HCT116 (cell line): ENCODE results near the gene IREB2. TPM values are rescaled to one million over a fixed set of nuclear protein-coding genes. Genes with fewer than 3 reads are reported as not detected.

Source experiments
- ATAC-seq: fragments of 200-7000 bp; cut with Tn5 transposase; 2 replicates; pipeline ENCODE4 v1.9.1; 2020; ENCODE audit warnings: mild to moderate bottlenecking, moderate library complexity
- BruUV-seq: library from RNA; stranded (reverse); fragments of 400-500 nt; replicated peaks from 2 replicates; lab custom pipeline; 2021; lab: Mats Ljungman, UMichigan
- CTCF ChIA-PET: fragments of 300-600 bp; sonication (Branson Sonifier 250); formaldehyde crosslinking; loops from one replicate; lab custom pipeline; 2021; ENCODE audit warnings: antibody characterized with exemption; lab: Charles Lee
- POLR2A ChIA-PET: fragments of 300-600, 350-600 bp; sonication (Branson Sonifier 250); formaldehyde crosslinking; loops from one replicate; lab custom pipeline; 2021; ENCODE audit warnings: antibody characterized with exemption; lab: Charles Lee
- RAD21 ChIA-PET, 2 experiments: fragments of 300-600 bp; sonication (Branson Sonifier 250); formaldehyde crosslinking; loops; one replicate each; lab custom pipeline; 2023; ENCODE audit warnings: low total read pairs in 2 of 2; ENCODE audit not compliant: uncharacterized antibody in 2 of 2, unreplicated experiment in 2 of 2, low non-redundant PET in 1 of 2; lab: Charles Lee
- DNase-seq: peaks from one replicate; pipeline ENCODE4 v3.0.0-alpha.2; 2010; ENCODE audit warnings: low read depth, low spot score
- H2AFZ ChIP-seq: fragments of 200-600 bp; shearing (Covaris generic), sonication (generic); 2 replicates; pipeline ENCODE4 v1.6.1; 2017; ENCODE audit warnings: low read depth, mixed run types, mixed read lengths, antibody characterized with exemption, low read length; ENCODE audit not compliant: poor library complexity, severe bottlenecking
- H3K27ac ChIP-seq: 2 replicates; pipeline ENCODE4 v1.5.1; 2012; ENCODE audit warnings: low read depth, low read length
- H3K27me3 ChIP-seq: fragments of 200-600 bp; sonication (generic); 2 replicates; pipeline ENCODE4 v1.6.1; 2016; ENCODE audit warnings: mixed run types, low read length, mixed read lengths; ENCODE audit not compliant: insufficient read depth
- H3K36me3 ChIP-seq, 2 experiments: fragments of 200-500 bp in 1 of 2; fragments of 200-600 bp in 1 of 2; sonication (Bioruptor generic) in 1 of 2; sonication (generic) in 1 of 2; 2 replicates each; pipeline versions ENCODE4 v1.5.1 to v1.6.1; 2014 to 2016; ENCODE audit warnings: low read length in 2 of 2, inconsistent platforms in 1 of 2, mixed read lengths in 1 of 2, mixed run types in 1 of 2; ENCODE audit not compliant: insufficient read depth in 2 of 2, control insufficient read depth in 1 of 2
- H3K4me1 ChIP-seq, 2 experiments: fragments of 200-600 bp in 1 of 2; sonication (generic) in 1 of 2; 2 replicates each; pipeline versions ENCODE4 v1.5.1 to v1.6.1; 2012 to 2017; ENCODE audit warnings: low read length in 2 of 2, inconsistent platforms in 1 of 2, mild to moderate bottlenecking in 1 of 2, mixed read lengths in 1 of 2, mixed run types in 1 of 2, moderate library complexity in 1 of 2; ENCODE audit not compliant: insufficient read depth in 2 of 2, control insufficient read depth in 1 of 2
- H3K4me2 ChIP-seq: fragments of 200-600 bp; sonication (generic); 2 replicates; pipeline ENCODE4 v1.6.1; 2017; ENCODE audit warnings: mixed run types, low read length, mixed read lengths
- H3K4me3 ChIP-seq, 2 experiments: fragments of 200-600 bp in 1 of 2; sonication (generic) in 1 of 2; replicated peaks in 1 of 2; 2 replicates each; pipeline ENCODE4 v1.5.1; 2011 to 2016; ENCODE audit warnings: low read length in 2 of 2, control low read depth in 1 of 2, low read depth in 1 of 2, mild to moderate bottlenecking in 1 of 2, mixed read lengths in 1 of 2, mixed run types in 1 of 2
- H3K79me2 ChIP-seq: fragments of 200-600 bp; sonication (generic); 2 replicates; pipeline ENCODE4 v1.6.1; 2017; ENCODE audit warnings: mild to moderate bottlenecking, mixed run types, low read length, moderate library complexity, mixed read lengths; ENCODE audit not compliant: insufficient read depth
- H3K9ac ChIP-seq: fragments of 200-600 bp; sonication (generic); 2 replicates; pipeline ENCODE4 v1.6.1; 2016; ENCODE audit warnings: low read length, mixed read lengths
- H3K9me2 ChIP-seq: fragments of 200-600 bp; sonication (generic), shearing (Covaris generic); 2 replicates; pipeline ENCODE4 v1.6.1; 2017; ENCODE audit warnings: mixed run types, mild to moderate bottlenecking, moderate library complexity; ENCODE audit not compliant: insufficient read depth
- H3K9me3 ChIP-seq, 2 experiments: fragments of 200-500 bp in 1 of 2; fragments of 200-600 bp in 1 of 2; sonication (Bioruptor generic) in 1 of 2; sonication (generic) in 1 of 2; 2 replicates each; pipeline ENCODE4 v1.6.1; 2014 to 2017; ENCODE audit warnings: low read length in 2 of 2, mixed read lengths in 2 of 2, inconsistent platforms in 1 of 2, low read depth in 1 of 2, mild to moderate bottlenecking in 1 of 2, mixed run types in 1 of 2, moderate library complexity in 1 of 2; ENCODE audit not compliant: control insufficient read depth in 1 of 2, insufficient read depth in 1 of 2
- H4K20me1 ChIP-seq: fragments of 200-600 bp; sonication (generic), shearing (Covaris generic); 2 replicates; pipeline ENCODE4 v1.6.1; 2017; ENCODE audit warnings: mixed run types, mild to moderate bottlenecking, moderate library complexity; ENCODE audit not compliant: insufficient read depth
- ATF3 ChIP-seq: IDR thresholded peaks from 2 replicates; pipeline ENCODE4 v1.6.1; 2012
- CEBPB ChIP-seq: IDR thresholded peaks from 2 replicates; pipeline ENCODE4 v1.6.1; 2012; ENCODE audit warnings: low read depth
- CTCF ChIP-seq, 3 experiments: fragments of 200-600 bp in 1 of 3; sonication (generic) in 1 of 3; IDR thresholded peaks in 2 of 3; conservative IDR thresholded peaks in 1 of 3; 2 replicates each; pipeline ENCODE4 v1.5.1; 2012 to 2017; ENCODE audit warnings: low read depth in 2 of 3, low read length in 2 of 3, antibody characterized with exemption in 1 of 3, borderline replicate concordance in 1 of 3, control low read depth in 1 of 3, mild to moderate bottlenecking in 1 of 3, mixed read lengths in 1 of 3, mixed run types in 1 of 3, moderate library complexity in 1 of 3; ENCODE audit not compliant: insufficient read depth in 1 of 3
- FOSL1 ChIP-seq: IDR thresholded peaks from 2 replicates; pipeline ENCODE4 v1.6.1; 2012; ENCODE audit warnings: low read depth
- POLR2A ChIP-seq: IDR thresholded peaks from 2 replicates; pipeline ENCODE4 v1.7.0; 2011; ENCODE audit warnings: borderline replicate concordance; ENCODE audit not compliant: insufficient read depth, insufficient read length; ENCODE audit errors: extremely low read depth
- RAD21 ChIP-seq: IDR thresholded peaks from 2 replicates; pipeline ENCODE4 v1.6.1; 2012; ENCODE audit warnings: low read depth, mild to moderate bottlenecking
- SIN3A ChIP-seq: IDR thresholded peaks from 2 replicates; pipeline ENCODE4 v1.6.1; 2012; ENCODE audit warnings: low read depth
- YY1 ChIP-seq: IDR thresholded peaks from 2 replicates; pipeline ENCODE4 v1.6.1; 2011; ENCODE audit warnings: low read length, low read depth, moderate library complexity, mild to moderate bottlenecking; ENCODE audit not compliant: insufficient replicate concordance; ENCODE audit errors: extremely low read depth
- ZFX ChIP-seq: fragments of 450-650 bp; IDR thresholded peaks from 2 replicates; pipeline ENCODE4 v1.6.1; 2017
- intact Hi-C: fragments of 100-400 bp; cut with micrococcal nuclease; formaldehyde crosslinking; loops from 2 replicates; pipeline ENCODE4 v1.10.0; 2022
- total RNA-seq: library from RNA; stranded (reverse); gene quantifications from one replicate; pipeline ENCODE4 v1.2.1, GENCODE V29; 2021; ENCODE audit not compliant: unreplicated experiment

Gene IREB2
- total RNA-seq, 1 experiment from 2014 or later = 57.6 TPM

DNA sequence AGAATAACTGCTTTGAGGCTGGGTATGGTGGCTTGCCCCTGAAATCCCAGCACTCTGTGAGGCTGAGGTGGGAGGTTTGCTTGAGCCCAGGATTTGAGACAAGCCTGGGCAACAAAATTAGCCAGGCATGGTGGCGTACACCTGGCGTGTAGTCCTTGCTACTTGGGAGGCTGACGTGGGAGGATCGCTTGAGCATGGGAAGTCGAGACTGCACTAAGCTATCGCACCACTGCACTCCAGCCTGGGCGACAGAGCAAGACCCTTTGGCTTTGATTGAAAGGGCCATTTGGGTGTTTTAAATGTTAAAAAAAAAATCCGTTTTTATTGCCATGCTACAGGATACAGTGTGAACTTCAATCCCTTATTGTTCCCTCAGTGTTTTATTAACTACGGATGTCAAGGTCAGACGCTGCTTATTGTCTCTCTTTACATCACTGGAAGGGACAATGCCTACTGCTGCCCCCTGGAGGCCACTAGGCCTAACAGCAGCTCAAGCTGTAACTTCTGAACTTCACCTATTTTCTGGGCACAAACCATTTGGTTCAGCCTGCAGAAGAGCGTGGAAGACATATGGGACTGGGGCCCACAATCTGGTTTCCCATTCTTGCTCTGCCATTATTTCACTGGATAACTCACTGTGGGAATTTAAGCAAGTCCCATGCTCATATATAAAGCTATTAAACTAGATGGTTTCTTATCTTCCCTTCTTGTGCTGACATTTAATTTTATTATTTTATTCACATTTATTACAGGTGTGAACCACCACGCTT, 15.3 kb upstream of the IREB2 start:
- TF ChIP-seq ATF3 = no peak
- no peak for TF ChIP-seq ZFX
- peak; percentile 61 to 98 (median 97) for TF ChIP-seq CTCF (IDR thresholded peaks at IDR 0.05 in 2 of 3, conservative IDR thresholded peaks at IDR 0.05 in 1 of 3; ENCODE audit: borderline replicate concordance in 1 of 3, insufficient read depth in 1 of 3, low read depth in 2 of 3, low read length in 2 of 3)
- TF ChIP-seq SIN3A = no peak
- TF ChIP-seq CEBPB = no peak
- TF ChIP-seq RAD21 = peak; percentile 65
- TF ChIP-seq YY1 = no peak
- no peak for TF ChIP-seq POLR2A
- TF ChIP-seq FOSL1 = no peak
- TF ChIP-seq, all 23 proteins: peak for 2
- DNase-seq (peak; percentile 47), ATAC-seq (peak; percentile 96)
- Histone ChIP-seq H3K36me3 (no peaks in the 10 kb centered on the region), H3K27ac (no peak overlapping the region), H3K79me2 (no peaks in the 10 kb centered on the region), H3K9me3 (no peaks in the 10 kb centered on the region), H4K20me1 (no peaks in the 10 kb centered on the region), H2AFZ (no peak overlapping the region), H3K4me3 (no peak overlapping the region), H3K27me3 (no peaks in the 10 kb centered on the region), H3K4me1 (peaks cover 0 to 14% of the 10 kb centered on the region in 2 experiments; a peak in 1 of 4 replicates), H3K4me2 (no peak overlapping the region), H3K9me2 (no peaks in the 10 kb centered on the region), H3K9ac (no peak overlapping the region)
- ChIA-PET RAD21 (interaction anchor here (0.6 to 0.7 kb wide), 2 partner anchors 108 to 123 kb away, joined by 5 read pairs; partner anchors contain the start of gene SKIC8 (in 1 of the 2)), CTCF (interaction anchor here (0.8 to 2.2 kb wide), 12 partner anchors 10 to 182 kb away, joined by 3 to 28 read pairs (median 6); partner anchors contain the start of genes IREB2 and SKIC8), POLR2A (interaction anchor here (2.6 kb wide), 1 partner anchor 16 kb away, joined by 14 read pairs; the partner anchor contains the start of gene IREB2)
- intact Hi-C loops = loop anchor here (1.0 to 2.0 kb wide), 2 partner anchors 114 to 310 kb away; no protein-coding TSS in a partner anchor
- no TSS peak for BruUV-seq
